ENCODE results near the gene SETD3.
"Not testable (repeated sequence)": the region's sequence is repeated elsewhere in the genome, so short reads cannot be mapped to it uniquely, and the experiment has no call there.

The SETD3 gene

DNA sequence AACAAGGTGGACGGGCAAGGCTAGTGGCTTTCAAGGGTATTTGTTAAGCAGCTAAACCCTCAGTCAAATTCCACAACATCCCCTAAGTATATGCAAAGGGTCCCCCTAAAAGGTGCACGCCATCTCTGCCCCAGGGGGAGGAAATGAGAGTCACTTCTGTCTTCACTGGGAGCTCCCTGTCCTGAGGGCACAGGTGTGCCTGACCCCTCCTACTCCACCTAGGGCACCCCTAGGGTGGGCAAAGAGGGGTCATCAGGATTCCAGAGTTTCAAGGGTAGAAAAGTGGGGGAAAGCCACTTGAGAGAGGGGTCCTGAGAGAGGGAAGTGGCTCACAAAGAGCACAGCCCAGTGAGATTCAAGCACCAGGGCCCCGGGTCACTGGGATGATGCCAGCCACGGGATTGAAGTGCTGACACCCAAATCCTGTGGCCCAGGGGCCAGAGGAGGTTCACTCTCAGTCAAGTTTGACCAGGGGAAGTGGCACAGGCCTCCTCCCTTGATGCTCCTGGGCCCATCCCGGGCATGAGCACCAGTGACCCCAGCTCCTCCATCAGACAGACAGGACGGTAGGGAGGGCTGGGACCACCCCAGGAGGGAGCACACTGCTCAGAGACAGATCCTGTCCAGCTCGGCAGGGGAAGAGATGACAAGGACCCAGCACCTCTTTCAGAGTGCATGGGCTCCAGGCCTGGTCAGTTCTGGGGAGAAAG, 126.3 kb downstream of the SETD3 start:
- DNase-seq = no peak

DNA sequence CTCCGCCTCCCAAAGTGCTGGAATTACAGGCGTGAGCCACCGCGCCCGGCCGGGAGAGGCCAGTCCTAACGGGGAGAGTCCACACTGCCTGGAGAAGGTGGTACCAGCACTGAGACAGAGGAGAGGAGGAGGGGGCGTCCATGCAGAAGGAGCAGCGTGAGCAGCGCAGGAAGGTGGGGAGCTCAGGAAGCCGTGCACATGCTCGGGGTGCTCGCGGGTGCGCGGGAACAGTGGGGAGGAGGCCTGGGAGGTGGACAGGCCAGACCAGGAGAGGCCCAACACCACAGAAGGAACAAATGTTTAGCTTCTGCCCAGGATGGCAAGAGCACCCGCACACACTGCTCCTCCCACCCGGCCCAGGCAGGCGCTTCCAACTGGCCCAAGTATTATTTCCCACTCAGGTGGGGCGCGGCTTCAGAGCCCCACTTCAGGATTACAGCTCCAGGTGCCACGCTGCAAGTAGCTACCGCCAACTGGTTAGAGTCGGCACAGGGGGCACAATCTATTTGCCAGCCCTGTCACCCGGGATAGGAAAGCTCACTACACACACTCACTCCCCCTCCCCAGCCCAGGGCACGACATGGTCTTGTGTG, 127.9 kb downstream of the SETD3 start:
- DNase-seq = no peak

DNA sequence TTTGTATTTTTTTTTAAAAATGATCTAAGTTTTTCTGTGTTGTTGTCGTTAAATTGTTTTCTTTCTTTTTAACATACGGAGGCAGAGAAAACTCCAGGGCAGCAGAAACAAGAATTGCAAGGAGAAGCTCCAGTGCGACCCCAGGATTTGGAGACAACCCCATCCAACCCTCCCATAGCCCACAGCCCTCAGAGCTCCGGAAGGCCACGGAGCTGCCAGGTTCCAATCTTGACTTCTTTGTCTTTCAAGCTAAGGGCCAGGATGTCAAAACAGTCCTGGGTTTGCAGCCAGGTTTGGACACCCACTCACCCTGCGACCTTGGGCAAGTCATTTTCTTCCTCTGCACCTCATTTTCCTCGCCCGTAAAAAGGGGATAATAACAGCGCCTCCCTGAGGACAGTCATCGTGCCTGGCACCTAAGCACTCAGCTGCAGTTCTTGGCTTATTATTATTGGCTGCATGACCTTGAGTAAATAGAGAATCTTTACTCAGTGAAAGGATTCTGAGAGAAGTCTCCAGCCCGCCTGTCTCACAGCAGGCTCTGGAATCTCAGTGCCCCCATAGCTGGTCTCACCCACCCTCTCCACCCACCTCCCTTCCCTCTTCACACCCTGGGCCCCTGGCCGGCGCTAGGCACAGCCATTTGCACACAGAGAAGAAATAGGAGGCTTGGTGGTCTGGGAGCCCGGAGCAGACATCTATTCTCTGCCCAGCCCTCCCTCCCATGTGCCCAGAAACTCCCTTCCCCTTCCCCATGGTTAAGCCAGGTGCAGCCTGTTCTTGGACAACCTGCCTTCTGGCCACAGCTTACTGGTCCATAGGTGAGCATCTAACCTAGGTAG, 129.3 kb downstream of the SETD3 start:
- no peak for DNase-seq

DNA sequence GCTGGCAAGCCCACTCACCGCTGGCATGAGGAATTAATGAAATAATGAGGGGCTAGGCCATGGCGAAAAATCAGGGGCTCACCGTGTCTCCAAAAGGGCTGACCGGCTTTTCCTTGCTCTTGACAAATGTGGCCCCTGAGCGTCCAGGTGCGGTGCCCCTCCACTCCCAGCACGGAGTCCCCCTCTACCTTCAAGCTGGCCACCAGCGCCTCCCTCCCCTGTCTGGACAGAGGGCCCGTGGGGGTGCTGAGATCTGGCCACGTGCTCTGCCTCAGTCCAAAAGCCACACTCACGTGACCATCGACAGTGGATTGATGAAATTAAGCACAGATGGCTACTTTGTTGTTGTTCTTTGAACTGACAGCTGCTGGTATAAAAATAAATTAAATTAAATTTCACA, 129.9 kb downstream of the SETD3 start:
- DNase-seq = no peak

DNA sequence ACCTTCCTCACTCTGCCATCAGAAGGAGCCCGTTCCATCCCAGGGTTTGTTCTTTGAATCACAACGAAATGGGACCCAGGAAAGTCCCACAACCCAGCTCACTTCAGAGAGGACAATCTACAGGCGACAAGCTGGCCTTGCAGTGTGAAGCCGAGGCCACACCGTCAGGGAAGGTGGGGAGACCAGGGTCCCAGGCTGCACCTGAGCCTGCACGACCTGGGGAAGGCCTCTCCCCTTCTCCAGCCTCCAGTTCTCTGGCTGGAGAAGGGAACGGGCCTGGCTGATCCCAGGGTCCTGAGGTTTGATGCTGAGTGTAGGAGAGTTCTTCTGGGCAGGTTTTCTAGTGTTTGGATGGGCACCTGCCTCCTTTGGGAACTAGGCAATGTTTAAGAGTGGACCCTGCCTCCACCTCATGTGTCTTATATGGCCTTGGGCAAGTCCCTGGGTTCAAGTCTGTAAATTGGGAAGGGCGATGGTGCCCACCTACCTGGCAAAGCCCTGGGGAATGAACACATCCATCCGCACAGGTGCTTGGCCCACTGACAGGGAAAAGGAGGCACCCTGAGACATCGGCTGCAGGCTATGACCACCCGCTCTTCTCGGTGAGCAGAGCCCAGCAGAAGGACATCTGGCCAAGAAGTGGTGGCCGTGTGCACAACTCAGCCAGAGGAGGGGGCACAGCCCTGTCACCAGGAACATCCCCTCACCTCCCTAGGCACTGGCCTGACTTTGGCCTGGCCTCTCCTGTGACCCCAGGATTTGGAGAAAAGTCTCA, 130.8 kb downstream of the SETD3 start:
- no peak for DNase-seq

DNA sequence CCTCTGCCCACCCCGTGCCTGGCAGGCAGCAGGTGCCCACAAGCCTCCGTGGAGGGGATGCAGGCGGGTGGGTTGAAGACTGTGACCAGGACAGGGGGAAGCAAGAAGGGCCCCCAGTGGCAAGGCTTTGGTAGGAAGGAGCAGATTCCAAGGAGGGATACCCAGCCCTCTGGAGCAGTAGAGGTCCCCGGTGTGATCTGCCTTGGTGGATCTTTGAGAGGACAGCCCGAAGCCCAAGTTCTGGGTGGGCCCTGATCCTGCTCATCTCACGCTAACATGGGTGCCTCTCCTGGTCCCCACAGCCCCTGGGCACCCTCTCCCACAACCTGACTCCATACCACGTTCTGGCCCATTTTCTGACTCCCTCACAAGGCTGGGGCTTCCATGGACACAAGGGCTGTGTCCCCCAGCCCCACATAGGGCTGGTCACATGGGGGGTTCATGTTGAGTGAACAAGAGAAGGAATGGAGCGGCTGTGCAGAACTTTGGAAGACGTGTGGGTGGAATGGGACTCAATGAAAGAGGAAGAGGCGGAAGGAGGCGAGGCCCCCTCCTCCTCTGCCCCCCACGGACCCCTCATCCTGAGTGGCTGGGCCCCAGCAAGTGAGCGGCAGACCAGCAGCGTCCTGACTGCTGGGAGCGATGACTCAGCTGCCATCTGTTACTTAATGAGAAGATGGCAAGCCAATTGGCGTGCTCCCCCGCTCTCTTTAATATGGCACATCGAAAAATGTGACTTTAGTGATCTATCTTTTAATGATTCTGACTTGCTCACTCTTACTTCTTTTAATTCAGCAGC, 131.6 kb downstream of the SETD3 start:
- DNase-seq = no peak

GRCh38 chr14:99348231-99348630, 132.4 kb downstream of the SETD3 start:
- not testable (repeated sequence) for DNase-seq
